ENCODE results near the gene ACSL1.
"Not testable (repeated sequence)": the region's sequence is repeated elsewhere in the genome, so short reads cannot be mapped to it uniquely, and the experiment has no call there.

ACSL1 gene

DNA sequence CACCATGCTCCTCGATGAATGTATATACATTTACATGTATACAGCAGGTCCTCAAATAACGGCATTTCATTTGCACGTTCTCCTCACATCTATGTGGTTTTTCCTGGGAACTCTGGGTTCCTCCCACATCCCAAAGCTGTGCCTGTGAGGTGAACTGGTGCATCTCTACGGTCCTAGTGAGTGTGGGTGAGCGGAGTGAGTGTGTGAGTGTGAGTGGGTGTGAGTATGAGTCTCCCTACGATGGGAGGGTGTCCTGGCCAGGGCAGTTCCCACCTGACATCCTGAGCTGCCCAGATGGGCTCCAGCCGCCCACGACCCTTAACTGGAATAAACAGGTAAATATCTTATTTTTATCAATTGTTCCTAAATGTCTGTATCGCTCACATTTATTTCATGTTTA, 40.0 kb downstream of the ACSL1 start:
- no peak for DNase-seq

DNA sequence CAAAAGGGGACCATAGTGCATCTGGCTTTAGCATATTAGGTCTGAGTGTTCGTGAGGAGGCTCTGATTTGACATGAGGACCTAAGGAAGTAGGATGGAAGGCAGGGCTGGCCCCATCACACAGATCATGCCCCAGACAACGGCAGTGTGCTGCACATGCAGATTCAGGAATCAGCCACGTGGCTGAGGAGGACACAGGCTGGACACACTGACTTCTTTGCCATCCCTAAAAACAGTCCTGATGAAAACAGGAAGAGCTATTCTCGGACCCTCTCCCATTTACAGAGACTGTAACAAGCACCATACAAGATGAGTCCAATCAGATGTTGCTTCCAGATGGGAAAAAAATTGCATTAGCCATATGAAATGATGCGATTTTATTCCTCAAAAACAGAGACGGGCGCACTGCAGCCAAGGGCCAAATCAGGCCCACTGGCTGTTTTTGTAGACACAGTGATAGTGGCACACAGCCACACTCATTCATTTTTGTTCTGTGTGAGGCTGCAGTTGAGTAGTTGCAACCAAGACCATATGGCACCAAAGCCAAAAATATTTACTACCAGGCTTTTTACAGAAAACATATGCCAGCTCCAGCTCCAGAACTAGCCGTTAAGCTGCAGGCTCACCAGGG, 41.0 kb downstream of the ACSL1 start:
- DNase-seq = no peak

DNA sequence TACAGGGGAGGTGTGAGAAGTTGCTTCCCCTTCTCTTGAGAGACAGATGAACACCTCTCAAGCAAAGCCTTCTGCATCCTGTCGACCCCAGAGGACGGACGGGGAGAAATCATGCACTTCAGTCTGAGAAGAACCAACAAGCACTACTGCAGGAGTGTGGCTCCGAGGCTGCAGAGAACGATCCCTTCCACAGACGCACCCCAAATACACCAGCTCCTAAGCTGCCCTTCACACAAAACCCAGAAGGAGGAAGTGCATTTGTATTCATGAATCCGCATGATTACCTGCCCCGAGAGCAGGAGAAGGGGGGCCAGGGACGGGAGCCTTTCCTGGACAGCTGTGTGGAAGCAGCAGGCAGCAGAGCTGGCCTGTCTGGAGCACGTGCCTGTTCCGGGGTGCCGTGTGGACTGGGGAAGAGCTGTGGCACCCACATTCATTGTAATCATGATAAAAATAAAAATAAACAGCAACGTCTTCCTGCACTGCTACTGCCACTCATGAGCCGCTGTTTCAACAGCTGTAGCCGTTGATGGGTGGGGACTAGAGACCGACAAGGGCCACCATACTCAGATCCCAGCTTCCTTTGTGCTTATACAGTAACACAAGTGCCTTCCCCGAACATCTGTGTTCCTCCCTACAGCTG, 42.9 kb downstream of the ACSL1 start:
- DNase-seq = no peak

DNA sequence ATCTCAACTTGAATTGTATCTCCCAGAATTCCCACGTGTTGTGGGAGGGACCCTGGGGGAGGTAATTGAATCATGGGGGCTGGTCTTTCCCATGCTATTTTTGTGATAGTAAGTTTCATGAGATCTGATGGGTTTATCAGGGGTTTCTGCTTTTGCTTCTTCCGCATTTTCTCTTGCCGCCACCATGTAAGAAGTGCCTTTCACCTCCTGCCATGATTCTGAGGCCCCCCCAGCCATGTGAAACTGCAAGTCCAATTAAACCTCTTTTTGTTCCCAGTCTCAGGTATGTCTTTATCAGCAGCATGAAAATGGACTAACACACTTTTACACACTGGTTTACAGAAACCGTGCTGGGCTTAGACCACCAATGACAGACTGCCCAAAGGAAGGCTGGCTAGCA, 46.6 kb downstream of the ACSL1 start:
- DNase-seq = not testable (repeated sequence)

DNA sequence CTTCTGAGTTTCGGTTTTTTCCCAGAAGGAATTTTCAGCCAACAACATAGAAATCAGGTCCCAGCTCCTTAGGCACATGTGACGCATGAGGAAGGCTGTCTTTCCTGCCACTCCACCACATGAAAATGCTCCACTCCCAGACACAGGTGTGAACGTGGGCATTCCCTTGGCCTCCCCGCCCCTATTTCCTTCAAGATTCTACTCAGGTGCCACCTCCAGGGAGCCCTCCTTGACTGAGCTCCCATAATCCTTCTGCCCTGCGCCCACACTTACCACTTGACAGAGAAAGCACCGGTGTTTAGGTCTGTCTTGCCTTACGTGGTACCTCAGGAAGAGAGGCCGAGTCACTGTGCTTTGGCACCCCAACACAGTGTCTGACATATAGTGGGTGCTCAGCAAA, 47.4 kb downstream of the ACSL1 start:
- DNase-seq = no peak

DNA sequence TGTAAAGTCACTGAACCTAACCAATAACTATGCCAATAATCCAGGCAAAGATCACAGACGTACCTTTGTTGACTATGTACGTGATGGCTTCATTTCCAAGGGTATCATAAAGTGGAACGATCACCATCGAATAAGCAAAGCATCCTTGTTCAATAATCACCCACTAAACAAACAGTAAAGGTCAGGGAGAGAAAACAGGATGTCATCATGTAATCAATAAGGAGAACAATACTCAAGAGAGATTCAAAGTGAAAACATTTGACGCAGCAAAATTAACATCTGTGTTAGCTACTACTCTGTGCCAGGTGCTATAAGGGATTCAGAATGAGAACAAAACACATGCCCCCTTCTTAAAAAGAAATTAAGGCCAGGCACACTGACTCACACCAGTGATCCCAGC, 48.9 kb downstream of the ACSL1 start:
- no peak for DNase-seq

DNA sequence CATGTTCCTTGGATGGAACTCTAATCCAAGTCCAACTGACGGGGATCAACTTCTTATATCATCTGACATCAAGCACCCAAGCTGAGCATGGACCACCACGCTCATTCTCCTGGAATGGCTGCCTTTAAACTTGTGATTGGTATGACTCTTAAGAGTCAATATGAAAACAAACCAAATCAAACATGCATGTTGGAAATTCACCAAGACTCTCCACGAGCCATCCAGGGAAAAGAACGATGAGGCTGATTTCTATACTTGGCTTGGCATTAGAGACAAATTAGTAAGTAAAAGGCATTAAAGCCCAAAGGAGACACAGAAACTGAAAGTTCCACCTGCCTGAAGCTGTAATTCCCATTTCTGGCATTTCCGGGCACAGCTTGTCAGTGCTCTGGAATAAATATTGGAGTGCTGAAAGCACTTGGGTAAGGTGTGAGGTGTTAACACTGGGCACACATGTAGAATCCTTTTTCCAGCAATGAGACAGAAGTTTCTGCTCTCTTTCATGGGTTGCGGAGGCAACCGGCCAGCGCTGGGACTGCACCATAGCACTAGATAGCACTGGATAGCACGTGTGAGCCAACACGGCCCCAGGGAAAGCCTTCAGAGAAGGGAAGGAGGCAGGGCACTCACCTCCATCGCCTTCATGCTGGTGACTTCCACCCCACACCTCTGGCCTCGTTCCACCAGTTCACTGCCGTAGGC, 49.8 kb downstream of the ACSL1 start:
- no peak for DNase-seq

DNA sequence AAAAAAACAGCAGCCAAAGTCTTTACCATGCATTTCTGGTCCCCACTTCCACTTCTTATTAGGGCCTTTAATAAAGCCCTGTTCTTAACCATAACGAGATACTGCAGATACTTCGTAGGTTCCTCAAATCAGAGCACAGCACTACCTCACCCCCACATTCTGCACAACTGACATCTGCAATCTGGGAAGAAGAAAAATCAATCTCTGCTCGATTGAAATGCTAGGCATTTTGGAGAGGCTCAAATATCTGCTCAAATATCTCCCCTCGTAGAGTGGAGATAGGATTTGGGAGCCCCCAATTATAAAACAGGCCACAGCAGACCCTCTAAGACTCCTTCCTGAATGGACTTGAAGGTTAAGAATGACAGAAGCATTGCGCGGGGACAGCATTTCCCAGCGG, 51.6 kb downstream of the ACSL1 start:
- DNase-seq = no peak

DNA sequence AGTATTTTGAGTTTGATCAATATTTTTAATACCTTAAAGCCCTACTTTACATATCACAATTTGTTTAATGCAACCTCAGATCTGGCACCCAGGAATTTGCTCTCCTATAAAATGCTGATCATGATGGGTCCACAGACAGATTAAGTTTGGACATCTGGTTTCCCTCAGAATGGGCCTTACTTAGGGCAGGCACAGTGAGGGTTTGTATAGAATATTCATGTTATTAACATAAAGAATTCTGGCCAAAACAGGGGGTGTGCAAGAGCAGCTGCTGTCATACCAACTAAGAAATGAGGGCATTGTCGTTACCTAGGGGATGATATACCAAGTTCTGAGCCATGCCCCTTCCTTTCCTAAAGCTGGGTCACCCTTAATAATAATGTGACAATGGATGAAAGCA, 54.4 kb downstream of the ACSL1 start:
- no peak for DNase-seq

DNA sequence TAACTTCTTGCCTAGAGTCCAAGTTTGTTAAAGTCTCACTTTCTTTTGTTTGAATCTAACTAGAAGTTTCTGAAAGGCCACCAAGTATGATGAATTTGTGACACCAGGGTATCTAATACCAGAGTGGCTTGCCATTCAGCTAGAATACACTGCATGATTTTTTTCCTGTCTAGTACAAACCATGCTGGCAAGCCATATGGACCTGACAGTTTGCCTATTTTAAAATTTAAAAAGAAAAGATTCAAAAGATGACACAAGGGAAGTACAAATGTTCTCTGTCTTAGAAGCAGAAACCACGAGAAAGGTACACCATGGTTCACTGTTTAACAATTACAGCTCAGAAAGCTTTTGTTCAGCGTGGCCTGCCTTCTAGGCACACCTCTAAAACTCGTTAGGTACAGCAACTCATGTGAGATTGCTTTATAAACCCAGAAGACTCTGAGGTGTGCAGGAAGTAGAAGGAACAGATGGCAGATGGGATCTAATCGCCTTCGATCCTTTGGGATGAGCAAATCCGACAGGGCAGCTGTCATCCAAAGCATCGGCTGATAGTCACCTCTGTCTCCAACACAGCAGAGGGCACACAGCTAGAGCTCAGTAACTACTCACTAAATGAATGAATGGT, 56.5 kb downstream of the ACSL1 start:
- DNase-seq = no peak

DNA sequence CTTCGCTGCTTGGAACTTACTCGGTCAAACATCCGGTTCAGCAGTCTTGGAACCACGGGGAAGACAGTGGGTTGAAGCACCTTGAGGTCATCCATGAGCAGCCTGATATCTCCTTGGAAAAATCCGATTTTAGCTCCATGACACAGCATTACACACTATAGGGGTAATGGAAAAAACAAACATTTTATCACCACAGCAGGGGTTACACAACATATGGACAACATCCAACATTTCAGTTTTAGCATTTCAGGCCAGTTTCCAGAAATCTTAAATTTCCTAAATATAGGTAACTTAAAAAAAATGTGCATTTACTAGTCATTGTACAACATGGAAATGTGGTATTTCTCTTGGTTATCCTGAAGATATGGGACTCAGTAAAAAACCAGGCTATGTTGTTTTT, 57.5 kb downstream of the ACSL1 start:
- DNase-seq = no peak

DNA sequence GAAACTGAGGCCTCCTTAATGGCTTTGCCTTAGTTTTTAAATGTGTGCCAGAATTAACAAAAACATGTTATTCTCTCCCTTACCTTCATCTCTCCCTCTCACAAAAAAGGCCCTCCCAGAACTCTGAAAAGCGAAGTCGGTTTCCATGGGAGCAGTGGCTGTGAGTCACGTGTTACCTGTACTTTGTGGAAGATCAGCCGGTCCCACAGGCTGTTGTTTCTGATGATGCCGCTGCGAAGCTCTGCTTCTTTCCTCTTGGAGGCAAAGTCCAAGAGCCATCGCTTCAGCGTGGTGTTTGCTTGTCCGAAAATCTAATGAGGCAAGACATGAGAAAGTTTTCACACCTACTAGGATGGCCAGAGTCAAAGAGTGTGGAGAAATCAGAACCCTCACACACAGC, 59.3 kb downstream of the ACSL1 start:
- DNase-seq = no peak

DNA sequence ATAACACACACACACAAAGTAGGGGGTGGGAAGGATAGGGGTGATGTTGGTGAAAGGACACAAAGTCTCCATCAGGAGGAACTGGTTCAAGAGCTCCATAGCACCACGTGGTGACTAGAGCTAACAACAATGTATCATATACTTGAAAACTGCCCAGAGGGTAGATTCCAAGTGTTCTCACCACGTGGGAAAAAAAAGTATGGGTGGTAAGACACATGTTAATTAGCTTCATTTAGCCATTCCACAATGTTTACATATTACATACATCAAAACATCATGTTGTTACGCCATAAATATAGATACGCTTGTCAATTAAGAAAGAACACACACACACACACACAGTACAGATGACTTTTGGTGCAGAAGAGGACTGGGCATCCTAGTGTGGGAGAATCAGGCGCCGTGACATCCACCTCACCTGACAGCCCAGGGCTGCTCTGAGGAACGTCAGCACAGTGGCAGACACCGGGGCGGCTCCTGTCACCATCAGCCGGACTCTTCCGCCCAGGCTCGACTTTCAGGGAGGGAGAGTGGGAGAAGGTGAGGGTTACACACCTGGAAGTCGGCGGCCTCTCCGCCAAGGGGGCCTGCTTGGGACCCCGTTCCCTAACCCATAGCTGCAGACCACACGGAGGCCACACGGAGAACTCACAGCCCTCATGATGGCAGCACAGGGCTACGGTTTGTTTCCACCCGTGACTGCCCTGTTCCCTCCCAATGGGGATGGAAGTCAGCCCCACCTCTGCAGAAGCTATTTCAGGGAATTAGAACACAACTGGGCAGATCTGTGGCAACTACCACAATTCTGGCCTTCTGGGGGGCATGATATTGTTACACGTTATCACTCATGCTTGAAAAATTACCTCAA, 60.1 kb downstream of the ACSL1 start:
- no peak for DNase-seq

DNA sequence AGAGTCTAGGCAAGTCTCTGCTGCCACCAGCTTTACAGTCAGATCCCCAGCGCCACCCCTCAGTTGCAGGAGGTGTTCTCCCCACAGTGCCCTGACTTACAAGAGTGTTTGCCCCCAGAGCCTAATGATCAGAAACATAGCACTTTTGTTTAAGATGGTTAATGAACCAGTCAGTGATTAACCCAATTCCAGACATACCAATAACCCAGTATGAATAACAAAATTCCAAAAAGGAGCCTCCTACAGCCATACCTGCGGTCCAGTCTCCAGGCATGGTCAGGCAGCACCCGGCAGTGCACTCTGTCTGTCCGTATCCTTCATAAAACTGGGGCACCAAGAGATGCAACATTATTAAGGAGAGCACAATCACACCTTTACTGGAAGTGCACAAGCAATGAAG, 61.2 kb downstream of the ACSL1 start:
- no peak for DNase-seq

DNA sequence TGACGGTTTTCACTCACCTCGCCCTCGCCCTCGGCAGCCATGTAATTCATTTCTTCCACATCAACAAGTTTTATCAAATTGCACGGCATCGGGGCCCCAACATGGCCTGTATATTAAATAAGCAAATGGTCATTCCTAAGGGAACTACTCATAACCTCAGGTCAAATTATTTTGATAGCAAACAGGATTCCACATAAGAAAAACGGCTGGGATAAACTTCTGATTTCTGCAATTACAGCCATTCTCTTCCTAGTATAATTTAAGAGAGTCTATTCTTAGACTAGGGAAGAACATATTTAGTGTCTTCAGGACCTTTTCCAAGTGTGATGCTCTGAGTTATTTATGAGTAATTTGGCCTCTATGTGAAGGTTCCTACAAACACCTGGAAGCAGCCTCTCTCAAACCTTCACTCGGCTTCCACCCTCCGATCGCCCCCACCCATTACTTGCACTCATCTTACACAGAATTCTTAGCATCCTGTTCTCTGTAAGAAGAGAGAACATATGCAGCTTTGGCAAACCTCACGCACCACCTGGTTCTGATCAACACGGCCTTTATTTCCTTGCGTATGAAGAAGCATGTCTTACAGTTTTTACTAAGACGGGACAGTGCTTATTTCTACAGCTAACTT, 62.5 kb downstream of the ACSL1 start:
- DNase-seq = no peak

DNA sequence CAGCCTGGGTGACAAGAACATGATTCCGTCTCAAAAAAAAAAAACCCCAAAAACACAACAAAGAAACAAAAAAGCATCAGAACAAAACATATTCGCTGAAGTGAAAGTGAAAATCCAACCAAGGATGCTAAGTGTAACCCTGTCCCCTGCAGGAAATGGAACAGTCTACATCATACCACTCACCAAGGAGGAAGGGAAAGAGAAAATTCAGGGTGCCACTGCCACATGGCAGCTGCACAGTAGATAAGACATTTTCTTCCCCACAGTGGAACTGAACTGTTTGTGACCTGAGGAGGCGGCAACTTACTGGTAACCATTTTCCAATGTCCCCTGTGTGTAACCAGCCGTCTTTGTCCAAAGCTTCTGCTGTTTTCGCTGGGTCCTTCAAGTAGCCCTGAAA, 63.7 kb downstream of the ACSL1 start:
- DNase-seq = no peak

DNA sequence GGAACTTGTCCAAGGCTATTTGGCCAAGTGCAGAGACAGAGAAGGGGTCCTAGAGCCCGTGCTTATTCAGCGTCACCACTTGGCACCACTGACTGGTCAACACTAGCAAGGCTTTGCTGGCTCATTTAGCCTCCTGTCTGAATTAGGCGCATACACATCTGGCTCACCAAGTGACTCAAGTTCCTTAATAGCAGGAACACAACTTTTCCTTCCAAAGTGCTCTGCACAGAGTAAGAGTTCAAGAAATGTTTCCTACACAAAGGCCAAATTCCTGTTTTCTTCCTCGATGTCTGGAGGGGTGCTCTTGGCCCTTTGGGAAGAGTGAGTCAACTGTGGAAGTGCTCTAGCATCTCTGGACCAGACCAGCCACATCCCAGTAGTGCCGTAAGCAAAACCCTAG, 65.1 kb downstream of the ACSL1 start:
- DNase-seq = no peak

DNA sequence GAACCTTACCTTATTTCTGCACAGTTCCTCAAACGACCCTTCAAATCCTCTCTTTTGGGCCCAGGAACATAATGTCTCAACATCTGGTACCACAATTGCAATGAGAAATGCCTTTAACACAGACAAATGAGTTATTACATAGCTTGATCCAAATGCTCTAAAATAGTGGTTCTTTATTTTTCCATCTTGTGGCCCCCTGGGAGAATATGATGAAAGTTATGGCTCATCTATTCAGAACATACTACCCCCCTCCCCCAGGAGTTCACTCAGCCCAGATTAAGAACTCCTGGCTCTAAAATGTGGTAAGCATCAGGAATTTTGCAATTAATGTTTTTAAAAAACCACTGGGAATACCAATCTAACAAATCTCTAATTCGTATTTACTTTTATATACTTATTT, 68.0 kb downstream of the ACSL1 start:
- no peak for DNase-seq

DNA sequence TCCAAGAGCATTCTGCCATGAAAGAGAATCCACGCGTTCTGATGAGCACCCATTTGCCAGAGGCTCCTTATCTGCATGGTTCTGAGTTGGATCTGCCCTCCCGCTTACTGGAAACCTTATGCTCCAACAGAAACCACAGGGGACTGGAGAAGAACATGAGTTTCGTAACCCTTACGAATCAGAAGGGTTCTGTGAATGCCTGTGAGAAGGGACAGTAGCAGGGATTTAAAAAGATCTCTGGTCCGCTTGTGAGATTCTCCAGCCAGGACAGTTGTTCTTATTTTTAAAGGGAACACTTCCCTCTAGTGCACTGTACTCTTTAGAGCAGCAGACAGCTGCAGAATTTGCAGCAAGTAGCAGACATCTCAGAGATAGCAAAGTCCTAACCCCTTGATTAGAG, 69.4 kb downstream of the ACSL1 start:
- DNase-seq = no peak

DNA sequence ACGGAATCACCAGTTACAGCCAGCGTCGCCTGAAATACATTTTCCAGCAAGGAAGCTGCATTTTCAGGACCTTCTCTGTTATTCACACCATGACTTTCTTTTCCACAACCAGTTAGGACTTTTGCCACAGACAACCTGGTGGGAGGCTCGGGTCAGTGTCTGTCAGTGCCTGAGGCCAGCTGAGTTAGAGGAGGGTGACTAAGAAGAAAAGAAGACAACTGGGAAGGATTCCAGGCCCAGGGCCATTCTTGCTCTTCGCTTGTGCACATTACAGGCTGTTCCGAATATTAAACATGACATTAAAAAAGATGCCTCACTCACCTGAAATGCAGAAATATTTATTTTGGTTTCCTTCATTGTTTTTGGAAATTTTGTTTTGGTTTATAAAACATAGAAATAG, 70.5 kb downstream of the ACSL1 start:
- no peak for DNase-seq

DNA sequence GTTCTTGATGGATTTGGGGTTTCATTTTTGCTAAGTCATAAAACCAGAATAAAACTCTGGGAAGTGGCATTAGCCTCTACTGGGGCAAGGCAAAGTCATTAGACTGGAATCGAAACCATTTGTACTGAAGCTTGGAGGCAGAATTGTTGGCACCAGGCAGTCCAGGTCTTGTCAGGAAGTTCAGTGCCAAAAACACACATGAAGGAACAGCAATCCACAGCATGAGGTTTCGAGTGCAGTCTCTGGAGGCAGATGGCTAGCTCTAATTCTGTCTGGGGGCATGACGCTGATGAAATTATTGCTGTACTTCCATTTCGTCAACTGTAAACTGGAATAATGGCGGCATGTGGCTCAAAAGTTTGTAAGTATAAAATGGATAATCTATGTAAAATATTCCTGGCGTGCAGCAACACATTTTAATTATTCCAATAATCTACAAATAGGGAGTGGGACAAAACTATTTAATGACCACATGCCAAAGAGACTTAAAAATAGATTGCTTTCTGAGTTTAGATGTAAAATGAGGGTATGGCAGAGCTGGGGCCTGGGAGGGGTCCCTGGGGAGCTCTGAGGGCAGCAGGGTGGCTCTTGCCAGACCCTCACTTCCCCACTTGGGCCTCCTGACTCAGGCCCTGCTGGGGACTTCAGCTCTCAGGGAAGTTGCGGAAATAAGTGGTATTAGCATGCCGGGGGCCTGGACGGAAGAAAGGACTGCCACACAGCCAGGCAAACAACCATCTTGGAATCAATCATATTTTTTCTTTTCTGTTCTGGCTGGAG, 73.1 kb downstream of the ACSL1 start:
- DNase-seq = no peak

DNA sequence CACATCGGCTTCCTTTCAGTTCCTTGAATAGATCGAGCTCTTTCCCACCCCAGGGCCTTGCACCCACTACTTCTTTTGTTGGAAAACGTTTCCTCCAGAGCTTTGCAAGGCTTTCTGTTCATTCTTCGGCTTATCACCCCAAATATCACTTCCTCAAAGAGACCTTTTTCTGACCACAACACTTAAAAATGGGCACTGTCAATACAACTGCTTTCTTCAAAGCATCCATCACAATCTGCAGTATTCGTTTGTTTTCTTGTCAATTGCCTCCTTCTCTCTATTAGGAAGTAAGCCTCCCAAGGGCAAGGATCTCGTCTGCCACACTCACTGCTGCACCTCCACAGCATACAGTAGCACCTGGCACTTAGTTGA, 74.2 kb downstream of the ACSL1 start:
- DNase-seq = no peak
